ENCODE measurements around the gene ZNF672.

ZNF672 gene

DNA sequence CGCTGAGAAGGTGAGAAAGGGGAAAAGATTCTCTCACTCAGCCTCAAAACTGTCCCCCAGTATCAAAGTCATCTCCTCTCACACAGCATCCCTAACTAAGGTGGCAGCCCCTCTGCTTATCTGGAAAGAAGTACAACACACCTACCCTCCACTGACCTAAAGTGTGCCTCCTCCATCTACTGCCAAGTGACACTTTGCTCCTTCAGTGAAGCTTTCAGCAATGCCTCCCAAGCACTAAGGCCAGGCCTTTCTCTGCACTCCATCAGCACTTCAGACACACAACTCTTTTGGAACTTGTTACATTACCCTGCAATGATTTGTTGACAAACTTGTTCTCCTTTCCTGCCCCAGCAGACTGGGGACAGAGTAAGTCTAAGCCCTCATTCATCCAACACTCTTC, 13.7 kb upstream of the ZNF672 start:
- H3K23ac ChIP-seq (ENCODE audit: low read depth, low read length, poor library complexity) = no peak overlapping the region
- WGBS, 2 donors (ENCODE audit: extremely low coverage in 2 of 2, insufficient read length in 2 of 2, insufficient replicate concordance in 1 of 2) = no CpG with 5 or more reads among the region's 1 CpG
- H2AFZ ChIP-seq (ENCODE audit: low read length) = no peak overlapping the region

GRCh38 chr1:248824701-248825100, 13.3 kb upstream of the ZNF672 start:
- H3K79me1 ChIP-seq (ENCODE audit: low read depth, low read length) = peaks cover 18% of the 10 kb centered on the region
- no peak overlapping the region for H2BK120ac ChIP-seq (ENCODE audit: low read depth, low read length)
- no peaks in the 10 kb centered on the region for H3K9me3 ChIP-seq (replicated peaks in 1 of 2; ENCODE audit: control insufficient read depth in 2 of 2, insufficient read depth in 1 of 2, low read depth in 1 of 2, low read length in 2 of 2)
- H3K27me3 ChIP-seq (ENCODE audit: control insufficient read depth in 3 of 3, insufficient read depth in 3 of 3, low read depth in 1 of 3, low read length in 3 of 3) = no peaks in the 10 kb centered on the region
- no peak overlapping the region for H4K8ac ChIP-seq (ENCODE audit: low read depth, low read length)
- H3K14ac ChIP-seq (ENCODE audit: low read length) = no peak overlapping the region
- H3K4me1 ChIP-seq (ENCODE audit: control insufficient read depth in 2 of 2, insufficient read depth in 1 of 2, low read depth in 1 of 2, low read length in 2 of 2) = peaks cover 8 to 13% of the 10 kb centered on the region in 2 donors
- no peak overlapping the region for H4K91ac ChIP-seq (ENCODE audit: low read depth, low read length, poor library complexity)
- no peak overlapping the region for H2AK5ac ChIP-seq (ENCODE audit: low read depth, low read length)
- H3K4ac ChIP-seq (ENCODE audit: low read length) = no peak overlapping the region
- H2BK5ac ChIP-seq (ENCODE audit: low read length) = no peak overlapping the region
- H3K23ac ChIP-seq (ENCODE audit: low read depth, low read length, poor library complexity) = no peak overlapping the region
- no peak overlapping the region for H2BK12ac ChIP-seq (ENCODE audit: low read length)
- H3K4me3 ChIP-seq (ENCODE audit: low read length in 2 of 2) = peak overlapping the region in 1 of 2 donors; percentile 71
- no peak overlapping the region for H2AFZ ChIP-seq (ENCODE audit: low read length)
- H3K18ac ChIP-seq (ENCODE audit: low read length) = no peak overlapping the region
- DNase-seq (ENCODE audit: low spot score) = no peak
- H3K4me2 ChIP-seq (ENCODE audit: insufficient read depth, low read length, poor library complexity, severe bottlenecking) = no peak overlapping the region
- no peak overlapping the region for H3K9ac ChIP-seq (ENCODE audit: low read depth, low read length, poor library complexity)
- H3K36me3 ChIP-seq (replicated peaks in 1 of 2; ENCODE audit: control insufficient read depth in 2 of 2, insufficient read depth in 2 of 2, low read length in 2 of 2) = peaks cover 21 to 46% of the 10 kb centered on the region in 2 donors
- no peak overlapping the region for H2BK15ac ChIP-seq (ENCODE audit: low read length)
- no peak overlapping the region for H3K27ac ChIP-seq (replicated peaks; ENCODE audit: low read length)
- WGBS, 2 donors (ENCODE audit: extremely low coverage in 2 of 2, insufficient read length in 2 of 2, insufficient replicate concordance in 1 of 2) = no CpG with 5 or more reads among the region's 3 CpGs

More for the DNA sequence above, 13.7 kb upstream of the ZNF672 start:
- no peak overlapping the region for H3K4me2 ChIP-seq (ENCODE audit: insufficient read depth, low read length, poor library complexity, severe bottlenecking)
- H2AK5ac ChIP-seq (ENCODE audit: low read depth, low read length) = no peak overlapping the region
- no peak overlapping the region for H2BK15ac ChIP-seq (ENCODE audit: low read length)
- no peak overlapping the region for H3K9ac ChIP-seq (ENCODE audit: low read depth, low read length, poor library complexity)
- no peak overlapping the region for H3K18ac ChIP-seq (ENCODE audit: low read length)
- peaks cover 21 to 46% of the 10 kb centered on the region in 2 donors for H3K36me3 ChIP-seq (replicated peaks in 1 of 2; ENCODE audit: control insufficient read depth in 2 of 2, insufficient read depth in 2 of 2, low read length in 2 of 2)
- H3K4ac ChIP-seq (ENCODE audit: low read length) = no peak overlapping the region
- no peaks in the 10 kb centered on the region for H3K9me3 ChIP-seq (replicated peaks in 1 of 2; ENCODE audit: control insufficient read depth in 2 of 2, insufficient read depth in 1 of 2, low read depth in 1 of 2, low read length in 2 of 2)
- peaks cover 8 to 13% of the 10 kb centered on the region in 2 donors for H3K4me1 ChIP-seq (ENCODE audit: control insufficient read depth in 2 of 2, insufficient read depth in 1 of 2, low read depth in 1 of 2, low read length in 2 of 2)
- no peaks in the 10 kb centered on the region for H3K27me3 ChIP-seq (ENCODE audit: control insufficient read depth in 3 of 3, insufficient read depth in 3 of 3, low read depth in 1 of 3, low read length in 3 of 3)
- H4K91ac ChIP-seq (ENCODE audit: low read depth, low read length, poor library complexity) = no peak overlapping the region
- no peak overlapping the region for H3K14ac ChIP-seq (ENCODE audit: low read length)
- peak overlapping the region in 1 of 2 donors; percentile 71 for H3K4me3 ChIP-seq (ENCODE audit: low read length in 2 of 2)
- H2BK5ac ChIP-seq (ENCODE audit: low read length) = no peak overlapping the region
- no peak overlapping the region for H2BK120ac ChIP-seq (ENCODE audit: low read depth, low read length)
- no peak overlapping the region for H3K27ac ChIP-seq (replicated peaks; ENCODE audit: low read length)
- no peak overlapping the region for H2BK12ac ChIP-seq (ENCODE audit: low read length)
- no peak overlapping the region for H4K8ac ChIP-seq (ENCODE audit: low read depth, low read length)
- no peak for DNase-seq (ENCODE audit: low spot score)
- peaks cover 18% of the 10 kb centered on the region for H3K79me1 ChIP-seq (ENCODE audit: low read depth, low read length)

- Histone ChIP-seq H3K27me3 (ENCODE audit: control insufficient read depth in 3 of 3, insufficient read depth in 3 of 3, low read depth in 1 of 3, low read length in 3 of 3) (no peaks in the 10 kb centered on the region), H3K23ac (ENCODE audit: low read depth, low read length, poor library complexity) (peak overlapping the region; percentile 40), H3K18ac (ENCODE audit: low read length) (peak overlapping the region; percentile 91), H2AFZ (ENCODE audit: low read length) (peak overlapping the region; percentile 96), H2BK5ac (ENCODE audit: low read length) (peak overlapping the region; percentile 30), H2AK5ac (ENCODE audit: low read depth, low read length) (peak overlapping the region; percentile 28), H3K4me2 (ENCODE audit: insufficient read depth, low read length, poor library complexity, severe bottlenecking) (peak overlapping the region; percentile 75), H3K36me3 (replicated peaks in 1 of 2; ENCODE audit: control insufficient read depth in 2 of 2, insufficient read depth in 2 of 2, low read length in 2 of 2) (peaks cover 19 to 43% of the 10 kb centered on the region in 2 donors), H3K4me1 (ENCODE audit: control insufficient read depth in 2 of 2, insufficient read depth in 1 of 2, low read depth in 1 of 2, low read length in 2 of 2) (peaks cover 8 to 13% of the 10 kb centered on the region in 2 donors), H3K4ac (ENCODE audit: low read length) (no peak overlapping the region), H4K8ac (ENCODE audit: low read depth, low read length) (no peak overlapping the region), H2BK12ac (ENCODE audit: low read length) (no peak overlapping the region), H3K79me1 (ENCODE audit: low read depth, low read length) (peaks cover 18% of the 10 kb centered on the region), H3K9me3 (replicated peaks in 1 of 2; ENCODE audit: control insufficient read depth in 2 of 2, insufficient read depth in 1 of 2, low read depth in 1 of 2, low read length in 2 of 2) (no peaks in the 10 kb centered on the region), H3K9ac (ENCODE audit: low read depth, low read length, poor library complexity) (peak overlapping the region; percentile 87), H3K4me3 (ENCODE audit: low read length in 2 of 2) (peak overlapping the region; percentile 71 to 92), H3K27ac (replicated peaks; ENCODE audit: low read length) (no peak overlapping the region), H2BK15ac (ENCODE audit: low read length) (no peak overlapping the region), H2BK120ac (ENCODE audit: low read depth, low read length) (no peak overlapping the region), H3K14ac (ENCODE audit: low read length) (peak overlapping the region; percentile 5), H4K91ac (ENCODE audit: low read depth, low read length, poor library complexity) (no peak overlapping the region)
- no peak for DNase-seq (ENCODE audit: low spot score)
- WGBS, 2 donors (ENCODE audit: extremely low coverage in 2 of 2, insufficient read length in 2 of 2, insufficient replicate concordance in 1 of 2) = no CpG with 5 or more reads among the region's 10 CpGs
Measured at GRCh38 chr1:248825136-248825535, 12.9 kb upstream of the ZNF672 start.

DNA sequence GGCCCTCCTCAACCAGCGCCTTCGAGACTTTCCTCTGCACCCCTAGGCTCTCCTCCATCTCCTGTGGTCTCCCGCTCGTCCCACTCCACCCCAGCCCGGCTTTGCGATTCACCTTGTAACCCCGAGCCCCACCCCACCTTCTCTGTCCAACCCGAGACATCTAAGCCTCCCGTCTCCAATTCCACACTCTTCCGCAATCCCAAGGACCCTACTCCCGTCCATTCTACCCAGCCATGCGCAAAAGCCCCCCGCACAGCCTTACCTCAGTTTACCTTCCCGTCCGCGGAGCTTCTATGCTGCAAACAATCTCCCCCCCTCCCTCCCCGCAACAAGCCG, 12.5 kb upstream of the ZNF672 start:
- Histone ChIP-seq H3K14ac (ENCODE audit: low read length) (no peak overlapping the region), H3K27ac (replicated peaks; ENCODE audit: low read length) (no peak overlapping the region), H2BK12ac (ENCODE audit: low read length) (no peak overlapping the region), H2BK15ac (ENCODE audit: low read length) (no peak overlapping the region), H3K9ac (ENCODE audit: low read depth, low read length, poor library complexity) (peak overlapping the region; percentile 87), H3K27me3 (ENCODE audit: control insufficient read depth in 3 of 3, insufficient read depth in 3 of 3, low read depth in 1 of 3, low read length in 3 of 3) (no peaks in the 10 kb centered on the region), H3K4ac (ENCODE audit: low read length) (no peak overlapping the region), H4K8ac (ENCODE audit: low read depth, low read length) (no peak overlapping the region), H3K9me3 (replicated peaks in 1 of 2; ENCODE audit: control insufficient read depth in 2 of 2, insufficient read depth in 1 of 2, low read depth in 1 of 2, low read length in 2 of 2) (no peaks in the 10 kb centered on the region), H2BK120ac (ENCODE audit: low read depth, low read length) (no peak overlapping the region), H2BK5ac (ENCODE audit: low read length) (peak overlapping the region; percentile 30), H3K4me3 (ENCODE audit: low read length in 2 of 2) (peak overlapping the region; percentile 71 to 92), H2AFZ (ENCODE audit: low read length) (peak overlapping the region; percentile 96), H4K91ac (ENCODE audit: low read depth, low read length, poor library complexity) (no peak overlapping the region), H3K36me3 (replicated peaks in 1 of 2; ENCODE audit: control insufficient read depth in 2 of 2, insufficient read depth in 2 of 2, low read length in 2 of 2) (peaks cover 18 to 39% of the 10 kb centered on the region in 2 donors), H3K4me2 (ENCODE audit: insufficient read depth, low read length, poor library complexity, severe bottlenecking) (peak overlapping the region; percentile 75), H3K18ac (ENCODE audit: low read length) (peak overlapping the region; percentile 91), H3K4me1 (ENCODE audit: control insufficient read depth in 2 of 2, insufficient read depth in 1 of 2, low read depth in 1 of 2, low read length in 2 of 2) (peaks cover 8 to 13% of the 10 kb centered on the region in 2 donors), H3K23ac (ENCODE audit: low read depth, low read length, poor library complexity) (peak overlapping the region; percentile 49), H3K79me1 (ENCODE audit: low read depth, low read length) (peaks cover 18% of the 10 kb centered on the region), H2AK5ac (ENCODE audit: low read depth, low read length) (peak overlapping the region; percentile 28)
- DNase-seq (ENCODE audit: low spot score) = no peak
- no CpG with 5 or more reads among the region's 18 CpGs for WGBS, 2 donors (ENCODE audit: extremely low coverage in 2 of 2, insufficient read length in 2 of 2, insufficient replicate concordance in 1 of 2)

Data from neuronal stem cell (in vitro differentiated cells).